SK-N-SH (cell line): Measurements from ENCODE around the gene MYO1E. TPM values are rescaled to one million over a fixed set of nuclear protein-coding genes. Genes with fewer than 3 reads are reported as not detected.
"Not testable (repeated sequence)": the region's sequence is repeated elsewhere in the genome, so short reads cannot be mapped to it uniquely, and the experiment has no call there.

Source experiments
- CTCF ChIA-PET: fragments of 300-600, 350-600 bp; formaldehyde crosslinking; extraction: SDS; loops from one replicate; lab custom pipeline; 2021; lab: Yijun Ruan, JAX
- POLR2A ChIA-PET: fragments of 350-600 bp; sonication (Branson Sonifier 250); formaldehyde crosslinking; extraction: SDS; loops from one replicate; lab custom pipeline; 2020; ENCODE audit warnings: antibody characterized with exemption, inconsistent platforms; lab: Yijun Ruan, JAX
- DNase-seq: peaks from one replicate; pipeline ENCODE4 v3.0.0; 2012
- H2AFZ ChIP-seq: fragments of 200-600 bp; sonication (generic); 2 replicates; pipeline ENCODE4 v1.8.1; 2016; ENCODE audit warnings: antibody characterized with exemption, mild to moderate bottlenecking, low read depth
- H3F3A ChIP-seq: fragments of 200-600 bp; sonication (generic); replicated peaks from 2 replicates; pipeline ENCODE3; 2016; ENCODE audit warnings: antibody characterized with exemption, mild to moderate bottlenecking; ENCODE audit not compliant: insufficient read depth
- H3K27ac ChIP-seq, 2 experiments: fragments of 200-500 bp in 1 of 2; fragments of 200-600 bp in 1 of 2; sonication (Bioruptor generic) in 1 of 2; sonication (generic), shearing (Covaris generic) in 1 of 2; 2 replicates each; pipeline versions ENCODE4 v1.5.1 to v1.6.1; 2014 to 2016; ENCODE audit warnings: low read depth in 2 of 2, inconsistent platforms in 1 of 2, low read length in 1 of 2, mild to moderate bottlenecking in 1 of 2, mixed read lengths in 1 of 2
- H3K27me3 ChIP-seq: fragments of 200-600 bp; sonication (generic), shearing (Covaris generic); 2 replicates; pipeline ENCODE4 v1.6.1; 2016; ENCODE audit warnings: mixed run types; ENCODE audit not compliant: insufficient read depth
- H3K36me3 ChIP-seq, 2 experiments: fragments of 200-500 bp in 1 of 2; fragments of 200-600 bp in 1 of 2; sonication (Bioruptor generic) in 1 of 2; sonication (generic) in 1 of 2; replicated peaks in 1 of 2; 2 replicates each; pipeline versions ENCODE3 to v1.5.1; 2014 to 2016; ENCODE audit warnings: low read length in 1 of 2, mild to moderate bottlenecking in 1 of 2; ENCODE audit not compliant: insufficient read depth in 2 of 2, control insufficient read depth in 1 of 2
- H3K4me1 ChIP-seq, 2 experiments: fragments of 200-500 bp in 1 of 2; fragments of 200-600 bp in 1 of 2; sonication (Bioruptor generic) in 1 of 2; sonication (generic), shearing (Covaris generic) in 1 of 2; 2 replicates each; pipeline versions ENCODE4 v1.5.1 to v1.6.1; 2014 to 2016; ENCODE audit warnings: low read depth in 1 of 2, low read length in 1 of 2, mixed run types in 1 of 2; ENCODE audit not compliant: insufficient read depth in 2 of 2, control insufficient read depth in 1 of 2
- H3K4me2 ChIP-seq: fragments of 200-600 bp; sonication (generic), shearing (Covaris generic); 2 replicates; pipeline ENCODE4 v1.6.1; 2017; ENCODE audit warnings: mixed run types
- H3K4me3 ChIP-seq, 2 experiments: fragments of 200-500 bp in 1 of 2; fragments of 200-600 bp in 1 of 2; sonication (Bioruptor generic) in 1 of 2; sonication (generic), shearing (Covaris generic) in 1 of 2; 2 replicates each; pipeline versions ENCODE4 v1.5.1 to v1.8.1; 2014 to 2016; ENCODE audit warnings: low read depth in 2 of 2, inconsistent platforms in 1 of 2, low read length in 1 of 2, mild to moderate bottlenecking in 1 of 2, mixed read lengths in 1 of 2, moderate library complexity in 1 of 2
- H3K79me2 ChIP-seq: fragments of 200-600 bp; sonication (generic); 2 replicates; pipeline ENCODE4 v1.8.1; 2017; ENCODE audit warnings: mild to moderate bottlenecking; ENCODE audit not compliant: insufficient read depth
- H3K9ac ChIP-seq: fragments of 200-600 bp; sonication (generic); 2 replicates; pipeline ENCODE4 v1.6.1; 2017; ENCODE audit warnings: mixed run types
- H3K9me2 ChIP-seq: fragments of 200-600 bp; sonication (generic); 2 replicates; pipeline ENCODE4 v1.6.1; 2017; ENCODE audit warnings: mixed run types
- H3K9me3 ChIP-seq: fragments of 200-600 bp; sonication (generic); 2 replicates; pipeline ENCODE4 v1.6.1; 2017; ENCODE audit warnings: mixed run types, mild to moderate bottlenecking, moderate library complexity
- H4K20me1 ChIP-seq: fragments of 200-600 bp; sonication (generic); 2 replicates; pipeline ENCODE4 v1.6.1; 2017; ENCODE audit warnings: mild to moderate bottlenecking, mixed run types; ENCODE audit not compliant: insufficient read depth
- CTCF ChIP-seq: fragments of 200-600 bp; sonication (generic); IDR thresholded peaks from 2 replicates; pipeline ENCODE4 v1.6.1; 2017; ENCODE audit warnings: antibody characterized with exemption, mild to moderate bottlenecking, moderate library complexity
- ELF1 ChIP-seq: IDR thresholded peaks from 2 replicates; pipeline ENCODE4 v1.4.0; 2012
- EZH2phosphoT487 ChIP-seq: fragments of 200-600 bp; sonication (generic); IDR thresholded peaks from 2 replicates; pipeline ENCODE4 v1.6.1; 2017; ENCODE audit warnings: low read depth, mixed run types, mild to moderate bottlenecking, antibody characterized with exemption, moderate library complexity, borderline replicate concordance
- JUND ChIP-seq: IDR thresholded peaks from 2 replicates; pipeline ENCODE4 v1.4.0; 2012
- MAX ChIP-seq: IDR thresholded peaks from 2 replicates; pipeline ENCODE4 v1.4.0; 2012; ENCODE audit warnings: low read depth
- MEF2A ChIP-seq: IDR thresholded peaks from 2 replicates; pipeline ENCODE4 v1.4.0; 2012; ENCODE audit warnings: low read depth, borderline replicate concordance
- MXI1 ChIP-seq: IDR thresholded peaks from 2 replicates; pipeline ENCODE4 v1.6.1; 2012; ENCODE audit warnings: mild to moderate bottlenecking, low read depth, low read length, improper control_type of control experiment
- RAD21 ChIP-seq: IDR thresholded peaks from 2 replicates; pipeline ENCODE4 v1.6.1; 2012; ENCODE audit warnings: mild to moderate bottlenecking, low read length
- RCOR1 ChIP-seq: fragments of 150-350 bp; IDR thresholded peaks from 2 replicates; pipeline ENCODE4 v1.6.1; 2017; ENCODE audit warnings: antibody characterized with exemption, low read length
- RFX5 ChIP-seq: IDR thresholded peaks from 2 replicates; pipeline ENCODE4 v1.6.1; 2012; ENCODE audit warnings: mild to moderate bottlenecking, improper control_type of control experiment, low read length
- RXRA ChIP-seq: IDR thresholded peaks from 2 replicates; pipeline ENCODE4 v1.4.0; 2012; ENCODE audit warnings: low read depth, mild to moderate bottlenecking, borderline replicate concordance
- SIN3A ChIP-seq: IDR thresholded peaks from 2 replicates; pipeline ENCODE4 v1.6.1; 2012; ENCODE audit warnings: low read depth, mild to moderate bottlenecking, low read length, moderate library complexity, borderline replicate concordance
- SMC3 ChIP-seq: IDR thresholded peaks from 2 replicates; pipeline ENCODE4 v1.6.1; 2012; ENCODE audit warnings: low read depth, low read length, improper control_type of control experiment
- TAF1 ChIP-seq: IDR thresholded peaks from 2 replicates; pipeline ENCODE4 v1.6.1; 2012; ENCODE audit warnings: low read depth, mild to moderate bottlenecking, low read length, moderate library complexity, borderline replicate concordance
- TCF12 ChIP-seq: IDR thresholded peaks from 2 replicates; pipeline ENCODE4 v1.4.0; 2012
- YY1 ChIP-seq: IDR thresholded peaks from 2 replicates; pipeline ENCODE4 v1.4.0; 2012; ENCODE audit warnings: low read depth, mild to moderate bottlenecking
- ZBTB33 ChIP-seq: IDR thresholded peaks from 2 replicates; pipeline ENCODE4 v1.4.0; 2012; ENCODE audit warnings: low read depth, borderline replicate concordance
- WGBS: methylation state at CpG from one replicate; pipeline ENCODE4 v1.1.6; 2017; ENCODE audit warnings: low lambda C conversion rate; 5-methylcytosine and 5-hydroxymethylcytosine counted together
- polyA plus RNA-seq, 3 experiments: library from polyadenylated mRNA; depleted of rRNA; stranded (reverse); fragments of >200 nt; gene quantifications; 2 replicates each; pipeline ENCODE4 v1.2.3, GENCODE V29; 2012

Gene MYO1E
- polyA plus RNA-seq, 1 of the 3 experiments (the other 2 are of a cell fraction), result 9.7 TPM

GRCh38 chr15:59131456-59131855, 241.2 kb downstream of the MYO1E start:
- Histone ChIP-seq H3K4me1 (no peaks in the 10 kb centered on the region), H3K27me3 (no peaks in the 10 kb centered on the region), H3K9me2 (no peaks in the 10 kb centered on the region), H3K4me2 (no peak overlapping the region), H3F3A (no peaks in the 10 kb centered on the region), H4K20me1 (no peaks in the 10 kb centered on the region), H3K36me3 (peaks cover 48 to 65% of the 10 kb centered on the region in 2 experiments), H3K27ac (no peak overlapping the region), H3K9ac (no peak overlapping the region), H2AFZ (no peak overlapping the region), H3K9me3 (no peaks in the 10 kb centered on the region; the same call in 1 of the 2 replicates), H3K4me3 (no peak overlapping the region), H3K79me2 (peaks cover 41% of the 10 kb centered on the region)
- no peak for TF ChIP-seq MXI1
- TF ChIP-seq YY1, result no peak
- no peak for TF ChIP-seq MEF2A
- no peak for TF ChIP-seq SMC3
- TF ChIP-seq JUND, result no peak
- TF ChIP-seq ZBTB33, result no peak
- TF ChIP-seq MAX, result no peak
- no peak for TF ChIP-seq RFX5
- TF ChIP-seq SIN3A, result no peak
- TF ChIP-seq ELF1, result no peak
- TF ChIP-seq TAF1, result no peak
- TF ChIP-seq EZH2phosphoT487, result no peak
- no peak for TF ChIP-seq CTCF
- no peak for TF ChIP-seq RCOR1
- no peak for TF ChIP-seq RXRA
- TF ChIP-seq RAD21, result no peak
- no peak for TF ChIP-seq TCF12
- 96% methylated on average over 14 of the region's 16 CpGs for whole genome bisulfite sequencing
- ChIA-PET CTCF (no interaction called here), POLR2A (no interaction called here)
- DNase-seq, result no peak

- H3K4me1 ChIP-seq, H3K9me3 ChIP-seq, H4K20me1 ChIP-seq, POLR2A ChIA-PET, H3K27ac ChIP-seq, H3K27me3 ChIP-seq, CTCF ChIA-PET, H3K9ac ChIP-seq, H3K4me3 ChIP-seq, DNase-seq, H3K4me2 ChIP-seq, H2AFZ ChIP-seq, H3F3A ChIP-seq, H3K9me2 ChIP-seq: not testable (repeated sequence)
- peaks cover 26 to 53% of the 10 kb centered on the region in 2 experiments for H3K36me3 ChIP-seq
- H3K79me2 ChIP-seq, result peaks cover 55% of the 10 kb centered on the region
- WGBS, result 100% methylated on average over 1 of the region's 1 CpG
These were observed 245.4 kb downstream of the MYO1E start for GRCh38 chr15:59127255-59127654.

- DNase-seq, POLR2A ChIA-PET, H3K9me2 ChIP-seq, H3F3A ChIP-seq, H3K4me3 ChIP-seq, H3K9ac ChIP-seq, H3K4me2 ChIP-seq, H3K4me1 ChIP-seq, H4K20me1 ChIP-seq, H2AFZ ChIP-seq, H3K27me3 ChIP-seq, H3K27ac ChIP-seq, H3K9me3 ChIP-seq: not testable (repeated sequence)
- WGBS, result 98% methylated on average over 4 of the region's 4 CpGs
- Histone ChIP-seq H3K79me2 (peaks cover 53% of the 10 kb centered on the region), H3K36me3 (peaks cover 18 to 49% of the 10 kb centered on the region in 2 experiments)
- CTCF ChIA-PET, result interaction anchor here (1.2 to 1.5 kb wide), 2 partner anchors 17 to 37 kb away, joined by 3 read pairs; no protein-coding TSS in a partner anchor
These were observed 247.0 kb downstream of the MYO1E start for GRCh38 chr15:59125683-59126082.
